HTR-8/SVneo (cell line): ENCODE results near the gene SAC3D1.
"Not testable (repeated sequence)": the region's sequence is repeated elsewhere in the genome, so short reads cannot be mapped to it uniquely, and the experiment has no call there.

Source experiments
- DNase-seq: peaks from one replicate; pipeline ENCODE4 v3.0.0; 2011; ENCODE audit warnings: low spot score, mixed read lengths; ENCODE audit not compliant: insufficient read length
- FAIRE-seq: peaks from 2 replicates; lab custom pipeline; 2011; peaks lifted over from hg19 to GRCh38; lab: Jason Lieb, UNC

The SAC3D1 gene

DNA sequence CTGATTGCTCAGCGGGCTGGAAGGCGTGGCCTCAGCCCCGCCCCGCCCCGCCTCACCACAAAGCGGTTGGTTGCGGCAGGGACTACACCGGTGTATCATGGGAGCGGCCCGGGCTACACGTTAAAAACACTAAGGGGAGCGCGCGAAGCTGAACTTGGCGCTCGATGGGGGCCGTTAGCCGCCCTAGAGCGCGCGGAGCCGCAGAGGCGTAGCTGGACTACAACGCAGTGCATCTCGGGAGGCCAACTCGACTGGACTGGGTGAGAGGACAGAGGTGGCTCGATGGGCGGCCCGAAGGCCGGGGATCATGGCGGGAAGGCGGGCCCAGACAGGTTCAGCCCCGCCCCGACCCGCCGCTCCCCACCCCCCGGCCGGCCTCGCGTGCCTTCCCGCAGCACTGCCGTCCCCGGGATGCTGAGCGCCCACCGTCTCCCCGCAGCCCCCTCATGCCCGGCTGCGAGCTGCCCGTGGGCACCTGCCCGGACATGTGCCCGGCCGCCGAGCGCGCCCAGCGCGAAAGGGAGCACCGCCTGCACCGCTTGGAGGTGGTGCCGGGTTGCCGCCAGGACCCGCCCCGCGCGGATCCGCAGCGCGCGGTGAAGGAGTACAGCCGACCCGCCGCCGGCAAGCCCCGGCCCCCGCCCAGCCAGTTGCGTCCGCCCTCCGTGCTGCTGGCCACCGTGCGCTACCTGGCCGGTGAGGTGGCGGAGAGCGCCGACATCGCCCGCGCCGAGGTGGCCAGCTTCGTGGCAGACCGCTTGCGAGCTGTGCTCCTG is at the start of gene SAC3D1:
SAC3D1 (plus strand) TSS at position 364 of the 776 bp plus-strand sequence; CDS start at position 447, 83 bp downstream.
- peak; percentile 97 for FAIRE-seq
- peak; percentile 97 for DNase-seq

DNA sequence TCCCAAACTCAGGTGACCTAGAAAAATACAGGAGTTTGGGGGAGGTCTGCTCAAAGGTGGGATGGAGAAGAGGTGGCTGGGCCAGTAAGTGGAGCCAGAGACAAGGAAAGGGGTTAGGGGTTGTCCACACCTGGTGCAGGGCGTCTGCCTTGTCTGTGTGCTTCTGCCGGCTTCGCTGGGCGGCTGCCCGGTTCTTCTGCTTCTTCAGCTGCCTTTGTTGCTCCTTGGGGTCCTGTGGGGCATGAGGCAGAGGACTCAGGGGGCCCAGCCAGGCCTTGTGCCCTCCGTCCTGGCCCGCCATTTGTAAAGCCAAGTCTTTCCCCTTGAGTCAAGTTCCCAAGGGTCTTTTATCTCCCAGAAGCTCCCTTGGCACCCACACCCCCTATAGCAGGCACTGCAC is 46.7 kb upstream of the SAC3D1 start:
- no peak for FAIRE-seq
- DNase-seq, result no peak

DNA sequence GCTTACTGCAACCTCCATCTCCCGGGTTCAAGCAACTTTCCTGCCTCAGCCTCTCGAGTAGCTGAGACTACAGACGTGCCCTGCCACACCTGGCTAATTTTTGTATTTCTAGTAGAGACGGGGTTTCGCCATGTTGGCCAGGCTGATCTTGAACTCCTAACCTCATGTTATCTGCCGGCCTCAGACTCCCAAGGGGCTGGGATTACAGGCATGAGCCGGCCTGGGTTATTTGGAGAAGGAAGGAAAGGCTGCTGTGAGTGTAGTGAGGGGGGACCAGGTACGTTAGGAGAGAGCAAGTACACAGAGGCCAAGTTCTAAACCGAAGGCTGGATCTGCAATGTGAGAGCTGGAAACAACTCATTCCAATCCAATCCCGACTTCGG is 44.7 kb upstream of the SAC3D1 start:
- DNase-seq (no peak), FAIRE-seq (no peak)

DNA sequence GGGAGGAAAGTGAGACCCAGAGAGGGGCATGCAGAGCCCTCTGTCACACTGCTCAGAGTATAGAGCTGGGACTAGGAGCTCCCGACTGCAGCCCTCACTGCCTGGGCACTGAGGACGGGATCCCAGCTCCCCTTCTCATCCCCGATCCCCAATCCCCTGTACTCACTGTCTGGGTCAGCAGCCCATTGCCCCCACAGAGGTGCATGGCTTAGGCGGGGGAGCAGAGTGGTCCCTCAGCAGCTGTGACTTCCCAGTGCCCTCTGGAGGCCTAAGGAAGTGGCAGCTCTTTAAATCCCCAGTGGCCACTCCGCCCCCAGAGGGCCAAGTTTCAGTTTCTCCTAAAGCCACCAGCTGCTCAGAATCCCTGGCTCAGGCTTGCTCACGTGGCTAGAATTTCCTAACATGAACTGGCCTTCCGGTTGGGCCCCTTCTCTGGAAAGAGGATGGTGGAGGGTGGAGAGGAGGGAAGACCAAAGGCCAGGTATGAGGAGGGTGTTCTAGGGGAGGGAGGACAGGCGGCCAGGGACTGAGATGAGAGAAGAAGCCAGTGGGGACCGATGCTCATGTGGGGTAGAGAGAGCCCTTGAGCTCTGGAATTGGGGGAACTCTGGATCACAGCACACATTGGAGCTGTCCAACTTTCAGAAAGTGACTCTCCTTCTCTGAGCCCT is 44.2 kb upstream of the SAC3D1 start, which contains the start of gene BATF2:
BATF2 (minus strand) TSS at position 262 of the 671 bp plus-strand sequence; CDS start at position 205, 57 bp downstream.
- FAIRE-seq (no peak), DNase-seq (peak; percentile 91)

DNA sequence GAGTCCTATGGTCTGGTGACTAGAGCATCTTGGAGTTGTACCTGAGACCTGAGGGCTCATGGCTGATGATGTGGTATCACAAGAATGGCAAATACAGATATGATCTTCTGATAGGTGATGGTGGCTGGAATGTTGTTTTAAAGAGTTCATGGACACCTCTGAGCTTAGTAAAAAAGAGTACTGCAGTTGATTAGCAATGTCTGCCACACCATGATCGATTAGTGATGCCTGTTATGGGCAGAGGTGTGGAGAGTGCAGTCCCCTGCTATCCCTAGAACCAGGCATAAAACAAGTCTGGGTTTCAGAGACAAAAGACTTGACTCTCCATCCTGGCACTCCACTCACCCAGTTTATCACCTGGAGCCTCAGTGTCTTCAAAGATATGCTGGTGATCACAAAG is 42.9 kb upstream of the SAC3D1 start:
- DNase-seq, result no peak
- FAIRE-seq, result no peak

DNA sequence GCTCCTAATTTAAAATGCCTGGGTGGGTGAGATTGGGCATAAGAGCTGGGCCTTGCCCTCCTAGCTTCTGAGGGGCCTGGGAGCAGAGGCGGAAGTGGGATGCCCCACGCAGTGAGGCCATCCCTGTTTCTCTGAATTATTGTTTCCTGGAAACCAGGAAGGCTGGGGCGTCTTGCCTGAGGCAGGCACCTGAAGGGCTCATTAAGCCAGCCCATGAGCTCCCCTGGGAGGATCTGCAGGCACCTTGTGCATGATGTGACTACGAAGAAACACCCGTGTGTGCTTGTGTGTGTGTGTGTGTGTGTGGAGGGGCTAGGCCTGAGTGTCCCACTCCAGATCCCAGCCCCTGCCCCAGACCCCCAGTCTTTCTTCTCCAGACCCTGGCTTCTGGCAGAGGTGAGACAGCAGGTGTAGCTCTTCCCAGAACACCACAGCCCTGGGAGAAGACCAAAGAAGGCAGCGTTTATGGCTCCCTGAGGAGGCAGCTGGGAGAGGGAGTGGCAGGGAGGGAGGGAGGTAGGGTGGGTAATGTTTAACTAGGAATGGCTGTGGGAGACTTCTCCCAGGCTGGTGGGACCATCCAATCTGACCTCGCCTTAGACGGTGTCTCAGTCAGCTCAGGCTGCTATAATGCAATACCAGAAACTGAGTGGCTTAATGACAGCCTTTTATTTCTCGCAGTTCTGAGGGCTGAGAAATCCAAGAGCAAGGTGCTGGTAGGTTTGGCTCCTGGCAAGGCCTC is 42.1 kb upstream of the SAC3D1 start:
- no peak for FAIRE-seq
- no peak for DNase-seq

DNA sequence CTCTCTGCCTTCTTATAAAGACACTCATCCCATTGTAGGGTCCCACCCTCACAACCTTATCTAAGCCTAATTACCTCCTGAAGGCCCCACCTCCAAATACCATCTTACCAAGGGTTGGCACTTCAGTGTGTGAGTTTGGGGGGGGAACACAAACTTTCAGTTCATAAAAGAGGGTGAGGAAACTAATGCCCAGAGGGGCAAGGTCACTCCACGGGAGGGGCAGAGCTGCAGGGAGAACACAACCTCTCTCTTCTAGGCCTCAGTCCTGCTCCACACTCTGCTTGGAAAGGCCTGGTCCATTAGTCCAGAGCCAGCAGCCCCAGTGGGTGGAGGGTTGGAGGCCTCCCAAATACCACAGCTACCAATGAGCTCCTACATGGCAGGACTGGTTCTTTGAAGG is 41.5 kb upstream of the SAC3D1 start:
- FAIRE-seq (no peak), DNase-seq (no peak)

DNA sequence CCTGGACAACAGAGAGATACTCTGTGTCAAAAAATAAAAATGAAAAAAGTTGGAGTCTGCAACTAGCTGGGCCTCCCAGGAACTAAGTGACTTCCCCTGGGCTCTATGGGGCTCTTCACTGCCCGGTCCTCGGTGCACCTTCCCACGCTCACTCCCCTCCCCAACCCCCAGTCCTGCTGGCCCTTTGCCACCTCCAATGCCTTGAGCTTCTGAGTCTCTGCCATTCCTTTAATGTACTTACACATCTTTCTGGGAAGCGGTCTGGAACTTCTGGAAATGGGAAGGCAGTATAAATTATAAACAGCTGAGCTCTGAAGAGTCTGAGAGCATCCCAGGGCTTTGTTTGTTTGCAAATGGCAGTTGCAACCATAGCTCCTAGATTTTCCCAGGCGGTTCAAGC is 38.3 kb upstream of the SAC3D1 start:
- FAIRE-seq (no peak), DNase-seq (no peak)

DNA sequence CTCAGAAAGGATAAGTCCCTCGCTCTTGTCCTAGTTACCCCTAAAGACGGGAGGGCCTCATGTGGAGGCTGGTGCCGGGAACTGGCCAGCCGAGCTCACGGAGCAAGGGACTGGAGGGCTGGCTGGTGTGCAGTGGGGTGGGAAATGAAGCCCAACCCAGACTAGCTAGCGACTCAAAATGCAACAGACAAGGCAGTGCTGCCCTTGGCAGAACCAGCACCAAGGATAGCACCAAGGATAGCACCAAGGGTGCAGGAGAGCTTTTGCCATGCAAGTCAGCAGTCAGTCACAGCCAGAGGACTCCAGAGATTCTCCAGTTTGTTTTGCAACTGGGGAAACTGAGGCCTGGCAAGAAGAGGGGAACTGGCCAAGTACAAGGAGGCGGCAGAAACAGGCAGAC is 37.7 kb upstream of the SAC3D1 start:
- DNase-seq (no peak), FAIRE-seq (no peak)

DNA sequence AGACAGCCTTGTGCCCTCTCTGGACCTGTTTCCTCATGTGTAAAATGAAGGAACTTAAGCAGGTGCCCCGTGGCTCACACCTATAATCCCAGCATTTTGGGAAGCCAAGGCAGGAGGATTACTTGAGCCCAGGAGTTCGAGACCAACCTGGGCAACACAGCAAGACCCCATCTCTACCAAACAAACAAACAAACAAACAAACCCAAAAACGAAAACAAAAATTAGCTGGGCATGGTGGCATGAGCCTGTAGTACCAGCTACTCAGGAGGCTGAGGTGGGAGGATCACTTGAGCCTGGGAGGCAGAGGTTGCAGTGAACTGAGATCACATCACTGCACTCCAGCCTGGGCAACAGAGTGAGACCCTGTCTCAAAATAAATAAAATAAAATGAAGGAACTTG is 37.0 kb upstream of the SAC3D1 start:
- not testable (repeated sequence) for FAIRE-seq, DNase-seq

DNA sequence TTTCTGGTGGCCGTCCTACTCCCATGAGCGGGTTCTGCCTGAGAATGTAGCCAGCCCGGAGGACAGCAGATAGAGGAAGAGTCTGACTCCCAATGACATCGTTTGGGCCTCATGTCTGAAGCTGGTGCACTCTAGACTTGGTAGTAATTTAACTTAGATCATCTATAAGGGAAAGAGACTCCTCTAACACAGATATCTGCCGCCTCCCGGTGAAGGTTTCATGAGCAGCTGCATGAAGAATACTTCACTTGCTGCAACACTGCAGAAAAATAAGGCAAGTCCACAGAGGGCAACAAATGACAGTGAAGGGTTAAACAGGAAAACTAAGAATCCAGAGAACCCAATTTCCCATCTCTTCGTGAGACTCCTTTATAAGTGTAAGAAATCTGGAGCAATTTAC is 33.0 kb upstream of the SAC3D1 start:
- DNase-seq (no peak), FAIRE-seq (no peak)

DNA sequence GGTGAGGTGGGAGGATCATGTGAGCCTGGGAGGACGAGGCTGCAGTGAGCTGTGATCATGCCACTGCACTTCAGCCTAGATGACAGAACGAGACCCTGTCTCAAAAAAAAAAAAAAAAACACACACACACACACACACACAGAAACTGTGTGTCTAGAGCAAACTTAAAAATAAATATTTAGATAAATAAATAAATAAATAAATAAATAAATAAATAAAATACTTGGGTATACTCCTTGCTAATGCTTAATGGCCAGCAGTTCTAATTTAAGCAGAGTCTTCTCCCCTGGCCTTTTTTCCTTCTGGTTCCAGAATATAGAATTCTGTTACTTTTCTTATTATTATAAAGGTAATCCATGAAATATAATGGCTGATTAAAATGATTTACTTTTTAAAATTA is 32.1 kb upstream of the SAC3D1 start:
- FAIRE-seq (no peak), DNase-seq (no peak)

DNA sequence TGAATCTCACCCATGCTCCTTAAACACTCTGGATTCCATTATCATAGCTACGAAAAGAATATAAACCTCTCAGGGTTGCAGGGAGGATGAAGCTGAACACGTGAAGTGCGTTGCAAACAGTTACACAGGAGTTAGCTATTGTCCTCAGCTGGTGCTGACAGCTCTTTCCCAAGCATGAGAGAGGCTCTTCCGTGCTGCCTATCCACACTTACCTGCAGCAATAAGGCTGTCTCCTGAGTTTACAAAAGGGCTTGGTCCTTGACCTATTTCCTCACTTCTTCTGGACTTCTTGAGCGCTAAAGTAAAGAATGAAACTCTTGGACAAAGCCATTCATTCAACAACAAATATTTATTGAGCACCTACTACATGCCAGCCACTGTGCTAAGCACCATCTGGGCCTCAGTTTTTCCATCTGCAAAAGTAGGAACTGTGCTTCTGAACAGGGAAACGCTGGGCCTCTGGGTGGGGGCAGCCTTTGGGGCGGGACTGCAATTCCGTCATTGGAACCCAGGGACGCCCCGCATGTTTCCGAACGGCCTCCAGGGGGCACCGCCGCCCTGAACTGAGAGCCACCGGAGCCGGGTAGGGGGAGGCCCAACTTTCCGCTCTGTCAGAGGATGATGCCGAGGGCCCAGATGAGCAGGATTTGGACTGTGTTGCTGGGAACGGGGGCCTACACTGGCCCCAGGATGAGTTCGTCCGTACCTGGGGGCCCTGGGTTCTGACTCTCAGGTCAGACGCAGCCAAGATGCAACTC is 27.7 kb upstream of the SAC3D1 start:
- FAIRE-seq (no peak), DNase-seq (peak; percentile 87)

DNA sequence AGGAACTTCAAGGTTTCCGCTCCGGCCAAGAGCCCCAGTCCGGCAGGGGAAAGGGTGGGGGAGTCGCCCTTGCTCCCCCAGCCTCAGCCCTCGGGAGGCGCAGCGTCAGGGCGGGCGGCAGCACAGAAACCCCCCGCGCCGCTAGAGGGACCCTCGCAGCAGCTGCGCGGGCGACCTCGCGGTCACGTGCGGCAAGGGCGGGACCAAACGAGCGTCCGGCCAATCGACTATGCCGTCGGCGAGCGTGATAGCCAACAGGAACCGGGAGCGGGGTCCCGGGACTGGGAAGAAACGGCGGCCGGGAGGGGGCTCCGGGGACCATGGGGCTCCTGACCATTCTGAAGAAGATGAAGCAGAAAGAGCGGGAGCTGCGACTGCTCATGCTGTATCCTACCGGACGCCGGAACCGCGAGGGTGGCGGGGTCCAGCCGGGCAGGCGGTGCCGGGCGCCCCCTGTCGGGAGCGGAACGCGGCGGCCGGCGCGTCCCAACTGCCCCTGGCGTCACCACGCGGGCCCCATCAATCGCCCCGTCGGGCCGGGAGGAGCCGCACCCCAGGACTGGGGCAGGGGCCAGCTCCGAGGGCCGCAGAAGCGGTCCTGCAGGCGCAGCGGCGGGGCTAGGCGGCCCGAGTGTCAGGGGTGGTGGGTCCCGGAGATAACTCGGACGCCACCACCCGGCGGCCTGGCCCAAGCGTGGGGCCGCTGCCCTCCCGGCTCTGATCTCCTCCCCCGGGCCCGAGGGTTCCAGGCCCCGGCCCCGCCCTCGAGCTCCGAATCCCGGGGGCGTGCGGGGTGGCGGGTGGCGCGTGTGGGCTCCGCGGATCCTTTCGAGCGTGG is 26.9 kb upstream of the SAC3D1 start, which contains the start of gene ARL2:
ARL2 (plus strand) TSS at position 273 of the 838 bp plus-strand sequence; CDS start at position 321, 48 bp downstream.
- FAIRE-seq, result no peak
- DNase-seq, result peak; percentile 93

DNA sequence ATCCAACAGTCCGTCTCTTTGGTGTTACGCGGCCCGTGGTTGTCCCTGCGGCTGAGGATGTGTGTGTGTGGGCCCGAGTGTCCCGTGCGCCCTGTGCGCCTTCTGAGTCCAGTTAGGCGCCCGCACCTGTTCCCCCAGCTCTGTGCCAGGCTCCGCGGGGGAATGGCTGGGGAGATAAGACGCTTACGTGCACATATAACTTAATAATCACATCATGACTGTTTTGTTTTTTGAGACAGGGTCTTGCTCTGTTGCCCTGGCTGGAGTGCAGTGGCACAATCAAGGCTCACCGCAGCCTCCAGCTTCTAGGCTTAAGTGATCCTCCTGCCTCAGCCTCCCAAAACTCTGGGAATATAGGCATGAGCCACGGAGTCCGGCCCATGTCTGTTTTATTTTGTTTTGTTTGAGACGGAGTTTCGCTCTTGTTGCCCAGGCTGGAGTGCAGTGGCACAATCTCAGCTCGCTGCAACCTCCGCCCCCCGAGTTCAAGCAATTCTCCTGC is 26.2 kb upstream of the SAC3D1 start:
- no peak for DNase-seq
- FAIRE-seq, result no peak

DNA sequence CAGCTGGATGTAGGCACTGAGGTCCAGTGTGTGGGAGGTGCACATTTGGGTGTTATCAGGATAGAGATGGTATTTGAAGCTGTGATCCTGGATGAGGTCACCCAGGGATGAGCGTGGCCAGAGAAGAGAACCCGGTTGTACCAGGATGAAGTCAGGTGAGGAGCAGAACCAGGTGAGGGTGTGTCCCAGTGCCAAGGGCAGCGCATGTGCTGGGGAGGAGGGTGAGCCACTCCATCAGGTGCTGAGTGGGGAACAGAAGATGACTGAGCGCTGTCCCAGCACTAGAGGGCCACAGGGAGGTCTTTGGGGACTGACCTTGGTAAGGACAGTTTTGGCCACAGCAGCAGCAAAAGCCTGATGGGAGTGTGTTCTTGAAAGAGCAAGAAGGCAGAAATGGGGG is 24.3 kb upstream of the SAC3D1 start:
- no peak for DNase-seq
- FAIRE-seq, result no peak

DNA sequence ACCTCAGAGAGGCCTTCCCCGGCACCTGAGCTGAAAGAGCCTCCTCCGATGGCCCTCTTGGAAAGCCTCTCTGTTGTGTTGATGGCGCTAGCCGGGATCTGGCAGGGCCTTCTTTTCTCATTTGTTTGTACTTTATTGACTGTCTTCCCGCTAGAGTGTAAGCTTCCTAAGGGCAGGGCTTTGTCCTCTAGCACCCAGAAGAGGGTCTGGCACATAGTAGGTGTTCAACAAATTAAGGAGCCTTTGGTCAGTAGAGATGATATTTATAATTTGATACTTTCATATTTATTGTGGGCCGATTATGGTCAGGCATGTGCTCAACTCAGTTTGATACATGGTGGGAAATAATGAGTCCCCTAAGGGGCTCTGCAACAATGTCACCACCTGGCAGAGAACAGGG is 23.1 kb upstream of the SAC3D1 start:
- DNase-seq (no peak), FAIRE-seq (no peak)

DNA sequence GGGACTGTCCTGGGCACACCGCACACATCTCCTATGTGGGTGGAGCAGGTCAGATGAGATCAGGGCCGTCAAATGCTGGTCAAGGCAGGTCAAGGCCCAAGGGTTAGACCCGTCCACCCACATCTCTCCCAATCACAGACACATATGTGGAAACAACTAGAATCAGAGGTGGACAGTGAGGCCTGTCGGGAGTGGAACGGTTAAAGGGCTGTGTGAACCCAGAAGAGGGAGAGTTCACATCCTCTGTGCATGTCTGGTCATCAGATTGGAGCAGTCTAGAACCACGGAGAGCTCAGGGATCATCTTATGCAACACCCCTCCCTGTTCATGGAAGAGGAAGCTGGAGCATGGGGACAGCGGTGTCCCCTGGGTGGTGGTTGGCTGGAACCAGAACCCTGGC is 21.2 kb upstream of the SAC3D1 start:
- FAIRE-seq (no peak), DNase-seq (no peak)

DNA sequence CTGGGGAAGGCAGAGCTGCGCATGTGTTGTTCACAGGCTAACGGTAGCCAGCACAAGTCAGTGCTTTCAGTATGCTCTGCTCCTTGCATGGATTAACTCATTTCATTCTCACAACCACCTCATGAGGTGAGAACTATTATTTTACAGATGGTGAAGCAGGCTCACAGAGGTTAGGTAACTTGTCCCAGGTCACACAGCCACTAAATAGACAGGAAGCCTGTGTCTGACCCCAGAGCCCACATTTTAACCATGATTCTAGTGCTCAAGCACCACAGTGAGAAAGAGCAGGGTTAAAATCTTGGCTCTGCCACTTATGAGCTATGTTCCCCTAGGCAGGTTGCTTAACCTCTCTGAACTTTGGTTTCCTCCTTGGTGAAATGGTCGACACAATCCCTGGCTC is 20.0 kb upstream of the SAC3D1 start:
- FAIRE-seq, result no peak
- no peak for DNase-seq
